Stimulated activated CD4-positive, alpha-beta T cell treated with anti-CD3 and anti-CD28 coated beads, Interleukin-12 subunit alpha, Interleukin-12 subunit beta, amount 100 ng/mL, for 48 hours (primary cell): ENCODE measurements around the gene CDCA4.
"Not testable (repeated sequence)": the region's sequence is repeated elsewhere in the genome, so short reads cannot be mapped to it uniquely, and the experiment has no call there.

Source experiments
- DNase-seq, 3 donors: peaks; one replicate each; pipeline ENCODE4 v3.0.0-alpha.2; 2020; ENCODE audit warnings: low read depth in 2 of 3, low spot score in 1 of 3

The CDCA4 gene

GRCh38 chr14:105020815-105021655, at the start of gene CDCA4:
CDCA4 (minus strand) TSS chr14:105021083; CDS start chr14:105011929, 9,154 bp downstream.
- peak; percentile 94 to 99 (median 96) for DNase-seq

- no peak for DNase-seq
Measured at GRCh38 chr14:105069871-105070759, 49.2 kb upstream of the CDCA4 start.

- DNase-seq, result no peak
Measured at GRCh38 chr14:105069522-105069870, 48.6 kb upstream of the CDCA4 start.

DNA sequence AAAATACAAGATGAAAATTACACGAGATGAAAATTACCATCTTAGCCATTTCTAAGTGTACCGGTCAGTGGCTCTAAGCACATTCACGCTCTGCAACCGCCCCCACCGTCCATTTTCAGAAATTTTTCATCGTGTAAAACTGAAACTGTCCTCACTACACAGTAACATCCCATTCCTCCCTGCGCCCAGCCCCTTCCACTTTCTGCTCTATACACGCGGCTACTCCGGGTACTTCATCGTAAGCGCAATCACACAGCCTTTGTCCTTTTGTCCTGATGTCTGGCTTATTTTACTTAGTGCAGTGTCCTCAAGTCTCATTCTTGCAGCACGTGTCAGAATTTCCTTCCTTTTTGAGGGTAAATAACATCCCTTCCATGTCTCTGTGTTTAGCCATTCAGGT, 47.9 kb upstream of the CDCA4 start:
- DNase-seq, result no peak

- no peak for DNase-seq
Measured at GRCh38 chr14:105067969-105068301, 47.1 kb upstream of the CDCA4 start.

GRCh38 chr14:105067140-105067968, 46.5 kb upstream of the CDCA4 start:
- DNase-seq, result peak in 2 of 3 donors; percentile 66 to 67

DNA sequence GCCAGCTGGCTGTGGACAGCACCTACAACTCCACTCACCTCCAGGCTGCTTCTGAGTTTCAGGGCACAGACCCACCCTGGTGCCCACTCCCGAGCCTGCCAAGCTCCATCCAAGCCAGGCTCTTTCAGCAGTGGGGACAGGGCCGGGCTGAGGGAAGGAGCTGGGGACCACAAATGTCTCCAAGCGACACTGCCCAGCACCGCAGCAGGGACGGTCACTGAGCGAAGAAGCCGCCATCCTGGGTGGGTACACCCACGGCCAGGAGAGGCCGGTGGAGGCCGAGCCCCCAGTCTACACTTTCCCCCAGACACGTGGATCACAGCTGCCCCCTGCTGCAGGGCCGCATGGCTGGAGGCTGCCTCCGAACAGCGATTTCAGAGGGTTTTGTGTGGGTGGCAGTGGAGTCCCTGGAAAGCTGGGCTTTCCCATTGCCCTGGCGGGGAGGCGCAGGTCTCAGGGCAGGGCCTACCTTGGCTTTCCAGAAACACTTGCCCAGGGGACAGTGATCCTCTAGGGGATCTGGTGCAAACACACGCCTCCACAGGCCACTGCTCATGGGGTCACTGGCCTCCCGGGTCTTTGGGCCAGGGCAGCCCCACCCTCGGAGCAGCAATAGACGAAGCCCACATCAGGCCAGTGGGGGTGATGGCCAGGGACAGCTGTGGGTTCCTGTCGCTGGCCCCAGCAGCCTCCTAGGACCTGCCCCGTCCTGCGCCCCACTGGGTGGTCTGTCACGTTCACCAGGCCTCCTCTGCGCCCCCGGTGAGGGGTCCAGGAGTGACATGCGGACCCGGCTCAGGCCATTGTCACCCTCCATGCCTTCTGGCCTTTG, 45.6 kb upstream of the CDCA4 start:
- no peak for DNase-seq

DNA sequence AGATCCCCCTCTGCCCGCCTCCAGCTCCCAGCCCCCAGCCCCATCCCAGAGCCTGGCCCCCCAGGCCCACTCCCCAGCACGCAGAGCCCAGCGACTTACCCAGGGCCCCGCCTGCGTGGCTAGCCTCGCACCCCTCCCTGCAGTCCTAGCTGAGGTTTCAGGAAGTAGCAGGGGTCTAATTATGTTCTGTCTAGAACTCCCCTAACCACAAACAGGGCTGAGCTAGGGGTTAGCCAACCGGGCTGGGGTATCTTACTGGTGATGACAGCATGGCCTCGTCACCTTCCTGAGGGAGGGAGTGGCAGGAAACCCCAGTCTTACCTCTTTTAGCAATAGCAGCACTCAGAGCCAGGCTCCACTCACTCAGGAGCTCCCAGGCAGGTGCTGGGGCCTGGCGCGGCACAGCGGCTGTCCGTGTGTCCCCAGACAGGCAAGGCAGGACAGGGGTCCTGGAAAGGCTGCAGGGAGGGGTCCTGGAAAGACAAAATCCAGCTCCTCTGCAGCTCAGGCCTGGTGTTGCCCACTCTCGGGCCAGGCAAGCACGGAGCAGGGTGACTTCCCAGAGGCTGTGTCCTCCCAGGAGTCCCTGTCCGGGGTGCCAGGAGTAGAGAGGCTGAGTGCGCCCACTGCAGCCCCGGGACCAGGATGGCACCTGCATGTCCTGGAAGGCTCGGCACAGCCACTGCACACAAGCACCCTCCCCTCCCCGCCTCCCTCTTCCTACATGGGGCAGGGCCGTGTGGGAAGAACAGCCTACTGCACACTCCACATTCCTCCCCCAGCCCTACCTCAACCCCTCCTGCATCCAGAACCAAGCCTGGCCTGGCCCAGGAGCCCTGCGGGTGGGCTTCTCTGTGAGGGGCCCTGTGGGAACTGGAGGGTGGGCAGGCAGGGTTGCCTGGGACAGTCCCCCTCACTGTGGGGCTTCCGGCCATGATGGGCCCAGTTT, 44.7 kb upstream of the CDCA4 start, which contains the start of gene GPR132:
GPR132 (minus strand) TSS at position 151 of the 949 bp plus-strand sequence. CDS start 10,010 bp downstream, outside the sequence.
- DNase-seq, result peak; percentile 78 to 85 (median 84)

DNA sequence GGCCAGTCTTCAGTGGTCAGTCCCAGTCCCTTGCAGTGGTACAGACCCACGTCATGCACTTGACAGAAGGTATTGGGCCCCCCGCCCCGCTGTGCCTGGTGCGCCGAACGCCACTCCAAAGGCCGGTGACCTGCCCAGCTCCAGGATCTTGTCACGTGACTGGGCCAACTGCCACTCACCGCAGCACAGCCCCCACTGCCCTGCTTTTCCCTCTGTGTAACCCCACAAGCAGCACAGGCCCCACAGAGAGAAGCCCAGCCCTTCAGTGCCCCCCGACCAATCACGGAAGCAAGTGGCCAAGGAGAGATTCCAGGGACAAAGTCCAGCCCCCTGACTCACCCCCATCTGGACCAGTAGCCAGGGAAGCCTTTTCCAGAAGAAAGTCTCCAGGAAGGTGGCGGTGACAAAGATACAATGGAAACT, 43.8 kb upstream of the CDCA4 start:
- DNase-seq, result no peak

GRCh38 chr14:105064001-105064400, 43.1 kb upstream of the CDCA4 start:
- DNase-seq, result no peak

DNA sequence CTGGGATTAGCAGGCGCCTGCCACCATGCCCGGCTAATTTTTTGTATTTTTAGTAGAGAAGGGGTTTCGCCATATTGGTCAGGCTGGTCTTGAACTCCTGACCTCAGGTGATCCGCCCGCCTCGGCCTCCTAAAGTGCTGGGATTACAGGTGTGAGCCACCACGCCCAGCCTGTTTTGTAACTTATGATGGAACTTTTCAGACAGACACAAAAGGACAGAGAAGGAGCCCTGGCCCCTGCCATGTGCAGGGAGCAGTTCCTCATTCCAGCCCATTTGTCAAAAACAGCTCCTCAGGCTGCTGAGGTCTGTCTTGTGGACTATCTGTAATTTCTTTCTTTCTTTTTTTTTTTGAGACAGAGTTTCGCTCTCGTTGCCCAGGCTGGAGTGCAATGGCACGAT, 42.6 kb upstream of the CDCA4 start:
- DNase-seq, result not testable (repeated sequence)

DNA sequence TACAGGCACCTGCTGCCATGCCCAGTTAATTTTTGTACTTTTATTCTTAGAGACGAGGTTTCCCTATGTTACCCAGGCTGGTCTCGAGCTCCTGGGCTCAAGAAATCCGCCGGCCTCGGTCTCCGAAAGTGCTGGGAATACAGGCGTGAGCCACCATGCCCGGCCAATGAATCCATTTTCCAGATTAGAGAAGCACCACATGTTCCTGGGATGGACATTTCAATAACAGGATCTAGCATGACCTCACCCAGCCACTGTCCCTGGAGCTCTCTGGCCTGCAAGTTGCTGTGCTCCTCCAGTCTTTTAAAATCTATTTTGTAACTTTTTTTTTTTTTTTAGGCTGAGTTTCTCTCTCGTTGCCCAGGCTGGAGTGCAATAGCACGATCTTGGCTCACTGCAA, 42.2 kb upstream of the CDCA4 start:
- DNase-seq, result no peak

GRCh38 chr14:105062048-105062433, 41.2 kb upstream of the CDCA4 start:
- no peak for DNase-seq

DNA sequence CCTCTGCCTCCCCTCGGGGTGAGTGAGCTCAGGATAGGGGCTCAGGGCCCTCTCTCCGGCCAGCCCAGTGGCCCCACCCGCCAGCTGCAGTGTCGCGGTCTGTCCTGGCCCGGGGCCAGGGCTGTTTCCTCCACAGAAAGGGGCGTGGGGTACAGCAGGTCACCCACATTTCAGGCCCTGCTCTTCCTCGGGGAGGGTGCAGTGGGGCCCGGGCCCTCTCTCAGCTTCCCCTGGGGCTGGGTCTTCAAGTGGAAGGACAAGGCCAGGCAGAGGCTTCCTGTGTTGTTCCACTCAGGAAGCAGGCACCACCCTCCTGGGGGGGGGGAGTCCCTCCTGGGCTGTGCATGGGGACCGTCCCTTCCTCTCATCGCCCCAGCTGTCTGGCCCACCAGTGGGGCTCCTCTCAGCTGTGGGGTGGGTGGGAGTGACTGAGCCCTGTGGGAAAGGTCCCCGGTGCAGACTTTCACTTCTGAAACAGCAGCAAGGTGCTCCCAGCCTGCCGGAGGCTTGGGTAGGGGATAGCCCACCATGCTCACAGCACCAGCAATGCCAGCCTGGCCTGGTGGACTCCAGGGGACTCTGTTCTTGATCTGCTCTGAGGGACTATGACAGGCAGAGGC, 40.7 kb upstream of the CDCA4 start:
- peak in 2 of 3 donors; percentile 49 to 60 for DNase-seq

DNA sequence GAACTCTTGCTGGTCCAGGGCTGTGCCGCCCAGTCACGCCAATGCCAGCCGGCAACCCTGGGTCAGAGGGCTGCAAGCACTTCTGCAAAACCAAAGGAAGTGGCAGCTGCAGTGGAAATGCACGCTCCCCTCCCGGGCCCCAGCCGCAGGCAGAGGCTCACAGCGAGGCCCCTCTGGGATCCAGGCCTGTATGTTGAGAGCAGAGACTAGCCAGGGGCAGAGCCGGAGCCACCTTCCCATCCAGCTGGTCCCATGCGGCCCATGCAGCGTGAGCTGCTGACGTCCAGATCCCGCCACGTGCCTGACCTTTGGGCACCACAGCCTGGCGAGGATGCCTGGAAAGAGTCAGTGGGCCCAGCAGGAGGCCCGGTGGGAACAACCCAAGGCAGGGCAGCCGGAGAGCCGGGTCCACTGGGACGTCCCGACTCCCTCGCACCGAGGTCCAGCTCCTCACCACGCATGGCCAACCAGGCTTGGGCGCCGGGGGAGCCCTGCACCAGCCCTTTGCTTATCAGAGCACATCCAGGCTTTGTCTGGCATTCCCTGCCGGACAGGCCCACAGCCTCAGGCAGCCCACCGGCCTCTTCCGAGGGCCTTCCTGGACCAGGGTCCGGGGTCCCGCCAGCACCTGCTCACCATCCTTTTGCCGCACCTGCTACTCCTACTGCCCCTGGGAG, 40.0 kb upstream of the CDCA4 start:
- DNase-seq, result peak in 1 of 3 donors; percentile 40

DNA sequence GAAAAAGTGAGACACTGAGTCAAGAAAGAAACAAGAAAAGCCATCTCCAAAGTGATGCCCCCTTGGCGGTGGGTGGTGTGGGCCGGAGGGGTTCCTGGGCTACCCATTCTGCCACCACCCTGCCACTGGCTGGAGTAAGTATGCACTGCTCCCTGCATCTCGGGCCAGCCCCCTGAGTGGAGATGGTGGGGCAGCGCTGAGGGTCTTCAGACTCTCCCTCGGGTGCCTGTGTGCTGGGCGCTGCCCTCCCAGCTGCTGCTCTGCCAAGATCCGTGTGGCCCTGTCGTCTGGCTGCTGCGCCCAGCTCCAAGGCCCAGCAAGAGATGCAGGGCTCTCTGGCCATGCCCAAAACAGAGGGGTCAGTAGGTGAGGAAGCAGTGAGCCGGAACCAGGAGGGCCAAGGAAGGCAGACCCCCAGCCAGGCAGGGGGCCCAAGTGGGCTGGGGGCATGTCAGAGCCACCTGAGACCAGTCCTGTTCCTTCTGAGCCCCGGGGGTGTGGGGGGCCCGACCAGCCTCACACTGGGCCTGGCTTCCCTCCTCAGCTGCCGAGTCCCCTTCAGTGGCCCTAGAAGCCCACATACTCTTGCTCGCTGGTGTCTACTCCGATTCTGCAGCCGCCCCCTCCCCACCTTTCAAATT, 39.2 kb upstream of the CDCA4 start:
- DNase-seq, result no peak

GRCh38 chr14:105059035-105059924, 38.4 kb upstream of the CDCA4 start:
- DNase-seq, result peak in 1 of 3 donors; percentile 47
